ENCODE results near the gene RASL10B. TPM values are rescaled to one million over a fixed set of nuclear protein-coding genes. Genes with fewer than 3 reads are reported as not detected.

RASL10B gene
- total and polyA plus RNA-seq, 7 experiments from 2014 or later, result 0.14 to 0.76 (median 0.37) TPM

GRCh38 chr17:35790841-35791240 is 59.4 kb downstream of the RASL10B start:
- DNase-seq (no peak), ATAC-seq (no peak)
- Mint-ChIP-seq H3K27ac (peak overlapping the region in 6 of 9 donors; percentile 36 to 65 (median 58)), H3K4me1 (peaks cover 5 to 84% (median 59%) of the 10 kb centered on the region in 7 donors), H3K36me3 (no peaks in the 10 kb centered on the region), H3K4me3 (peak overlapping the region in 4 of 10 donors; percentile 17 to 84 (median 36)), H3K9me3 (no peaks in the 10 kb centered on the region), H3K27me3 (peaks cover 0 to 79% (median 11%) of the 10 kb centered on the region in 5 donors)
- H3K27ac ChIP-seq (ENCODE audit: low read depth, low read length), result no peak overlapping the region
- no peaks in the 10 kb centered on the region for H3K9me3 ChIP-seq (ENCODE audit: control insufficient read depth in 2 of 3, low read length in 3 of 3)
- intact Hi-C loops (cut with micrococcal nuclease), result no loop called here
- no peak overlapping the region for H3K4me3 ChIP-seq (ENCODE audit: low read length)
- ChIA-PET CTCF (no interaction called here), POLR2A (no interaction called here)
- no peaks in the 10 kb centered on the region for H3K27me3 ChIP-seq (ENCODE audit: control insufficient read depth in 2 of 2, insufficient read depth in 2 of 2, low read length in 2 of 2)
- H3K36me3 ChIP-seq (ENCODE audit: control insufficient read depth in 2 of 3, insufficient read depth in 3 of 3, low read length in 3 of 3), result no peaks in the 10 kb centered on the region
- peaks cover 3 to 34% of the 10 kb centered on the region in 2 donors for H3K4me1 ChIP-seq (ENCODE audit: control insufficient read depth in 2 of 2, insufficient read depth in 2 of 2, low read length in 2 of 2)

- Mint-ChIP-seq H3K36me3 (no peaks in the 10 kb centered on the region), H3K27me3 (peaks cover 0 to 83% (median 16%) of the 10 kb centered on the region in 5 donors), H3K27ac (peak overlapping the region in 8 of 9 donors; percentile 18 to 71 (median 48)), H3K4me3 (peak overlapping the region in 6 of 10 donors; percentile 11 to 88 (median 43)), H3K4me1 (peaks cover 5 to 85% (median 62%) of the 10 kb centered on the region in 7 donors), H3K9me3 (no peaks in the 10 kb centered on the region)
- CTCF ChIA-PET, result interaction anchor here (0.9 to 7.1 kb wide), 6 partner anchors 10 to 30 kb away, joined by 3 to 41 read pairs (median 6); partner anchors contain the start of gene TAF15
- Histone ChIP-seq H3K27me3 (ENCODE audit: control insufficient read depth in 2 of 2, insufficient read depth in 2 of 2, low read length in 2 of 2) (no peaks in the 10 kb centered on the region), H3K36me3 (ENCODE audit: control insufficient read depth in 2 of 3, insufficient read depth in 3 of 3, low read length in 3 of 3) (no peaks in the 10 kb centered on the region), H3K27ac (ENCODE audit: low read depth, low read length) (no peak overlapping the region), H3K4me3 (ENCODE audit: low read length) (no peak overlapping the region), H3K4me1 (ENCODE audit: control insufficient read depth in 2 of 2, insufficient read depth in 2 of 2, low read length in 2 of 2) (peaks cover 4 to 36% of the 10 kb centered on the region in 2 donors), H3K9me3 (ENCODE audit: control insufficient read depth in 2 of 3, low read length in 3 of 3) (no peaks in the 10 kb centered on the region)
- DNase-seq (no peak), ATAC-seq (no peak)
- POLR2A ChIA-PET, result interaction anchor here (1.0 kb wide), 1 partner anchor 9 kb away, joined by 3 read pairs; no protein-coding TSS in a partner anchor
- intact Hi-C loops (cut with micrococcal nuclease), result no loop called here
Observed at GRCh38 chr17:35791681-35792350, 60.4 kb downstream of the RASL10B start.

Other genes starting within 250 kb of the RASL10B start
- 100 to 1,000 TPM in 1 of 5 experiments, 10 to 100 TPM in 4; 41.7 to 111 (median 52.9) TPM for gene SLFN12L, start 194.0 kb upstream of the RASL10B start, total RNA-seq
- gene SLFN12L, start 194.0 kb upstream of the RASL10B start, polyA plus RNA-seq, result 10 to 100 TPM; 12.0 to 13.6 TPM
- not detected for gene SLFN14, start 170.8 kb upstream of the RASL10B start, total RNA-seq
- under 1 TPM in 1 of 2 donors, not detected in 1; 0.06 TPM for gene SLFN14, start 170.8 kb upstream of the RASL10B start, polyA plus RNA-seq
- 1 to 10 TPM; 2.9 to 8.0 (median 5.3) TPM for gene PEX12, start 153.1 kb upstream of the RASL10B start, total RNA-seq
- 1 to 10 TPM; 2.2 to 5.0 TPM for gene PEX12, start 153.1 kb upstream of the RASL10B start, polyA plus RNA-seq
- gene AP2B1, start 144.3 kb upstream of the RASL10B start, total RNA-seq, result 100 to 1,000 TPM in 4 of 5 experiments, 10 to 100 TPM in 1; 84.7 to 197 (median 136) TPM
- 10 to 100 TPM; 49.0 to 66.0 TPM for gene AP2B1, start 144.3 kb upstream of the RASL10B start, polyA plus RNA-seq
- under 1 TPM in 4 of 5 experiments, not detected in 1; 0.16 to 0.49 (median 0.24) TPM for gene GAS2L2, start 21.6 kb downstream of the RASL10B start, total RNA-seq
- not detected for gene GAS2L2, start 21.6 kb downstream of the RASL10B start, polyA plus RNA-seq
- not detected for gene C17orf50, start 29.2 kb downstream of the RASL10B start, total RNA-seq
- under 1 TPM in 1 of 2 donors, not detected in 1; 0.27 TPM for gene C17orf50, start 29.2 kb downstream of the RASL10B start, polyA plus RNA-seq
- gene MMP28, start 64.0 kb downstream of the RASL10B start, total RNA-seq, result 10 to 100 TPM in 3 of 5 experiments, 1 to 10 TPM in 1, not detected in 1; 2.9 to 15.1 (median 14.0) TPM
- 10 to 100 TPM; 19.7 to 33.1 TPM for gene MMP28, start 64.0 kb downstream of the RASL10B start, polyA plus RNA-seq
- gene TAF15, start 77.8 kb downstream of the RASL10B start, total RNA-seq, result 100 to 1,000 TPM; 162 to 281 (median 243) TPM
- gene TAF15, start 77.8 kb downstream of the RASL10B start, polyA plus RNA-seq, result 10 to 100 TPM; 27.8 to 30.2 TPM
- gene HEATR9, start 137.3 kb downstream of the RASL10B start, total RNA-seq, result 1 to 10 TPM in 1 of 5 experiments, under 1 TPM in 1, not detected in 3; 0.22 to 1.9 TPM
- under 1 TPM in 1 of 2 donors, not detected in 1; 0.09 TPM for gene HEATR9, start 137.3 kb downstream of the RASL10B start, polyA plus RNA-seq
- 100 to 1,000 TPM in 1 of 5 experiments, 10 to 100 TPM in 4; 17.0 to 192 (median 29.1) TPM for gene CCL5, start 148.7 kb downstream of the RASL10B start, total RNA-seq
- gene CCL5, start 148.7 kb downstream of the RASL10B start, polyA plus RNA-seq, result 1 to 10 TPM; 2.8 to 4.1 TPM
- gene RDM1, start 199.1 kb downstream of the RASL10B start, total RNA-seq, result 1 to 10 TPM in 1 of 5 experiments, not detected in 4; 6.9 TPM
- gene RDM1, start 199.1 kb downstream of the RASL10B start, polyA plus RNA-seq, result under 1 TPM in 1 of 2 donors, not detected in 1; 0.39 TPM
- gene LYZL6, start 212.1 kb downstream of the RASL10B start, total RNA-seq, result not detected
- gene LYZL6, start 212.1 kb downstream of the RASL10B start, polyA plus RNA-seq, result not detected
- not detected for gene CCL16, start 249.9 kb downstream of the RASL10B start, total RNA-seq
- not detected for gene CCL16, start 249.9 kb downstream of the RASL10B start, polyA plus RNA-seq

Measured in naive thymus-derived CD4-positive, alpha-beta T cell (primary cell).